ENCODE results near the gene CBARP.

The CBARP gene

DNA sequence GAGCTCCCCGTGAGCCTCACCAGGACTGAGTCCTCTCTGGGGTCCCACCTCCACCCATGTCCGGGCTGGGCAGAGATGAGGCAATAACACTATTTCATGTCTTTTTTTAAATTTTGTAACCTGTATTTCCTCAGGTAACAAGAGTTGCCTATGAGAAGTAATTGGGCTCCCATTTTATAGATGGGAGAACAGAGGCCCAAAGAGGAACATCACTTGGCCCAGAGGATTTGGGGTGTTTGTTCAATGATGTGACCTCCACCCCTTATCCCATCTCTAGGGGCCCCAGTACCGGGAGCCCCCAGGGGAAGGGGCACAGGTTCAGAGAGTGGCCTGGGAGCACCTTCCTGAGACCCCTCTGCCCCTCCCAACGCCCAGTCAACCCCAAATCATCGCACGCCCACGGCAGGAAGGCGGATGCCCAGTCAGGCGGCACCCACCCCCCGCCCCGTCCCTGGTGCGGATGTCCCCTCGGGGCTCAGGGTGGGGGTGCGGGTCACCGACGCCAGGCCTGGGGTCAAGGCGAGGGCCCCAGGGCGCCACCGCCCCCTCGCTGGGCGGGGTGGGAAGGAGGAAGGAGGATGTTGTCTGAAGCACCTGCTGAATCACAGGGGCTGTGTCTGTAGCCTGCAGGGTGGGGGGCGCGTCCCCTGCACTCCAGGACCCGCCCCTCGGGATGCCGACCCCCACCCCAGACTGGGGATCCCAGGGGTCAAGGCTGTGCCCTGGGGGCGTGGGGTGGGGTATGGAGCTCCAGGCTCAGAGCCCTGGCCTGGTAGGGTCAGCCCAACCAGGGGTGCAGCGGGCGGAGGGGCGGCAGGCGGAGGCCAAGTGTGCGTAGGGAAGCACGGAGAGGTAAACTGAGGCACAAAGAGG, 22.3 kb upstream of the CBARP start:
- peak in 2 of 3 donors; percentile 55 to 73 for DNase-seq
- POLR2A ChIA-PET: interaction anchor here (1.2 to 2.3 kb wide), 4 partner anchors 9 to 16 kb away, joined by 6 to 9 read pairs (median 8); partner anchors contain the start of gene CIRBP
- Histone ChIP-seq H3K4me1 (ENCODE audit: control extremely low read depth in 1 of 4, control insufficient read depth in 4 of 4, insufficient read depth in 4 of 4, low read length in 3 of 4) (peaks cover 0 to 80% (median 69%) of the 10 kb centered on the region in 4 experiments), H3K27ac (ENCODE audit: insufficient read depth in 1 of 2, low read depth in 1 of 2, low read length in 2 of 2, poor library complexity in 1 of 2, severe bottlenecking in 2 of 2) (peak overlapping the region; percentile 7 to 68), H3K4me3 (ENCODE audit: control insufficient read depth in 1 of 7, extremely low read depth in 1 of 7, insufficient read depth in 4 of 7, low read depth in 2 of 7, low read length in 6 of 7) (peak overlapping the region in 5 of 7 experiments; percentile 3 to 85 (median 51)), H3K36me3 (ENCODE audit: control insufficient read depth in 4 of 4, insufficient read depth in 4 of 4, low read length in 3 of 4) (peaks cover 3 to 30% (median 22%) of the 10 kb centered on the region in 4 experiments), H3K9me3 (ENCODE audit: control extremely low read depth in 1 of 5, control insufficient read depth in 4 of 5, insufficient read depth in 2 of 5, low read depth in 1 of 5, low read length in 4 of 5) (no peaks in the 10 kb centered on the region), H3K27me3 (replicated peaks in 2 of 5; ENCODE audit: control insufficient read depth in 4 of 5, insufficient read depth in 5 of 5, low read length in 4 of 5) (no peaks in the 10 kb centered on the region)
- 9% methylated on average over 13 of the region's 33 CpGs for WGBS (ENCODE audit: insufficient coverage)
- CTCF ChIA-PET: interaction anchor here (1.5 to 17.7 kb wide), 2 partner anchors 9 to 15 kb away, joined by 5 to 268 read pairs; partner anchors contain the start of gene CIRBP

DNA sequence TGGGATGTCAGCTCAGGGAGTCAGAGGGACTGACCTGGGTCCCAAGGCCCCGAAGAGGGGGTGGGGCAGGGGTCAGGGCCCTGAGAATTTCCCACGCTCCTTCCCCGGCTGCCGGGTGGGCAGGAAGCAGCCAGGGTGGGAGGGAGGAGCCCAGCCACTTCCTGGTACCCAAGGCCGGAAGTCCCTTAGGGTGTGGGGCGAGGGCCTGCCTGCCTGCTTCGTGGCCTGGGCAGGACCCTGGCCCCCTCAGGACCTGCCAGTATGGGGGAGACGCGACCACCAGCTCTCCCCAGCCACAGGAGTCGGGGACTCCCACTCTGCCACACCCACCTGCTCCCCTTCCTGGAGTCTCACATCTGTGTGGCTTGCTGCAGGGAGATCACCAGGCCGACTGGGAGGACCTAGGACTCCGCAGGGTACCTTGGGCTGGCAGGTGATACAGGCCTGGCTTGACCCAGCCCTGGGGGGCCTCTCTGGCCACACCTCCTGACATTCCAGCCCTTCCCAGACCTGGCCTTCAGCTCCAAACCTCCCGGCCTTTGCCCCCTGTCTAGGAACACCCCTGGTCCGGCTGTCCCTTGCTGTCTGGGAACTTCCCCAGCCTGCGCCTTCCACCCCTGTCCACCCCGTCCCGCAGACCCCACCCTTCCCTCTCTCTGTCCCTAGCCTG, 21.5 kb upstream of the CBARP start:
- peak in 2 of 3 donors; percentile 79 to 87 for DNase-seq
- no peaks in the 10 kb centered on the region for H3K27me3 ChIP-seq (replicated peaks in 2 of 5; ENCODE audit: control insufficient read depth in 4 of 5, insufficient read depth in 5 of 5, low read length in 4 of 5)
- H3K36me3 ChIP-seq (ENCODE audit: control insufficient read depth in 4 of 4, insufficient read depth in 4 of 4, low read length in 3 of 4): peaks cover 3 to 38% (median 28%) of the 10 kb centered on the region in 4 experiments
- peaks cover 0 to 86% (median 75%) of the 10 kb centered on the region in 4 experiments for H3K4me1 ChIP-seq (ENCODE audit: control extremely low read depth in 1 of 4, control insufficient read depth in 4 of 4, insufficient read depth in 4 of 4, low read length in 3 of 4)
- H3K9me3 ChIP-seq (ENCODE audit: control extremely low read depth in 1 of 5, control insufficient read depth in 4 of 5, insufficient read depth in 2 of 5, low read depth in 1 of 5, low read length in 4 of 5): no peaks in the 10 kb centered on the region
- POLR2A ChIA-PET: interaction anchor here (1.2 to 1.8 kb wide), 2 partner anchors 10 to 15 kb away, joined by 6 to 8 read pairs; partner anchors contain the start of gene CIRBP
- H3K27ac ChIP-seq (ENCODE audit: insufficient read depth in 1 of 2, low read depth in 1 of 2, low read length in 2 of 2, poor library complexity in 1 of 2, severe bottlenecking in 2 of 2): peak overlapping the region; percentile 7 to 68
- WGBS (ENCODE audit: insufficient coverage): 7% methylated on average over 16 of the region's 17 CpGs
- CTCF ChIA-PET: interaction anchor here (1.5 to 17.7 kb wide), 2 partner anchors 10 to 14 kb away, joined by 5 to 268 read pairs; partner anchors contain the start of gene CIRBP
- H3K4me3 ChIP-seq (ENCODE audit: control insufficient read depth in 1 of 7, extremely low read depth in 1 of 7, insufficient read depth in 4 of 7, low read depth in 2 of 7, low read length in 6 of 7): peak overlapping the region in 6 of 7 experiments; percentile 15 to 85 (median 33)

GRCh38 chr19:1258707-1259205, 21.0 kb upstream of the CBARP start:
- Histone ChIP-seq H3K9me3 (ENCODE audit: control extremely low read depth in 1 of 5, control insufficient read depth in 4 of 5, insufficient read depth in 2 of 5, low read depth in 1 of 5, low read length in 4 of 5) (no peaks in the 10 kb centered on the region), H3K4me1 (ENCODE audit: control extremely low read depth in 1 of 4, control insufficient read depth in 4 of 4, insufficient read depth in 4 of 4, low read length in 3 of 4) (peaks cover 0 to 92% (median 81%) of the 10 kb centered on the region in 4 experiments), H3K36me3 (ENCODE audit: control insufficient read depth in 4 of 4, insufficient read depth in 4 of 4, low read length in 3 of 4) (peaks cover 3 to 44% (median 31%) of the 10 kb centered on the region in 4 experiments), H3K4me3 (ENCODE audit: control insufficient read depth in 1 of 7, extremely low read depth in 1 of 7, insufficient read depth in 4 of 7, low read depth in 2 of 7, low read length in 6 of 7) (peak overlapping the region in 5 of 7 experiments; percentile 19 to 85 (median 46)), H3K27me3 (replicated peaks in 2 of 5; ENCODE audit: control insufficient read depth in 4 of 5, insufficient read depth in 5 of 5, low read length in 4 of 5) (no peaks in the 10 kb centered on the region), H3K27ac (ENCODE audit: insufficient read depth in 1 of 2, low read depth in 1 of 2, low read length in 2 of 2, poor library complexity in 1 of 2, severe bottlenecking in 2 of 2) (peak overlapping the region in 1 of 2 experiments; percentile 68)
- CTCF ChIA-PET: interaction anchor here (0.6 to 17.7 kb wide), 5 partner anchors 6 to 395 kb away, joined by 3 to 268 read pairs (median 5); partner anchors contain the start of gene CIRBP
- POLR2A ChIA-PET: interaction anchor here (1.2 to 1.8 kb wide), 2 partner anchors 10 to 14 kb away, joined by 6 to 8 read pairs; partner anchors contain the start of gene CIRBP
- no peak for DNase-seq
- 5% methylated on average over 5 of the region's 15 CpGs for WGBS (ENCODE audit: insufficient coverage)

- POLR2A ChIA-PET: interaction anchor here (1.8 kb wide), 1 partner anchor 14 kb away, joined by 6 read pairs; no protein-coding TSS in a partner anchor
- 89% methylated on average over 5 of the region's 8 CpGs for WGBS (ENCODE audit: insufficient coverage)
- CTCF ChIA-PET: interaction anchor here (0.6 to 17.7 kb wide), 4 partner anchors 7 to 394 kb away, joined by 3 to 268 read pairs (median 32); no protein-coding TSS in a partner anchor
- peaks cover 0 to 95% (median 85%) of the 10 kb centered on the region in 4 experiments for H3K4me1 ChIP-seq (ENCODE audit: control extremely low read depth in 1 of 4, control insufficient read depth in 4 of 4, insufficient read depth in 4 of 4, low read length in 3 of 4)
- H3K4me3 ChIP-seq (ENCODE audit: control insufficient read depth in 1 of 7, extremely low read depth in 1 of 7, insufficient read depth in 4 of 7, low read depth in 2 of 7, low read length in 6 of 7): no peak overlapping the region
- H3K9me3 ChIP-seq (ENCODE audit: control extremely low read depth in 1 of 5, control insufficient read depth in 4 of 5, insufficient read depth in 2 of 5, low read depth in 1 of 5, low read length in 4 of 5): no peaks in the 10 kb centered on the region
- peaks cover 3 to 46% (median 31%) of the 10 kb centered on the region in 4 experiments for H3K36me3 ChIP-seq (ENCODE audit: control insufficient read depth in 4 of 4, insufficient read depth in 4 of 4, low read length in 3 of 4)
- H3K27ac ChIP-seq (ENCODE audit: insufficient read depth in 1 of 2, low read depth in 1 of 2, low read length in 2 of 2, poor library complexity in 1 of 2, severe bottlenecking in 2 of 2): peak overlapping the region in 1 of 2 experiments; percentile 43
- no peaks in the 10 kb centered on the region for H3K27me3 ChIP-seq (replicated peaks in 2 of 5; ENCODE audit: control insufficient read depth in 4 of 5, insufficient read depth in 5 of 5, low read length in 4 of 5)
- no peak for DNase-seq
Measured at GRCh38 chr19:1258163-1258492, 20.3 kb upstream of the CBARP start.

- Histone ChIP-seq H3K9me3 (ENCODE audit: control extremely low read depth in 1 of 5, control insufficient read depth in 4 of 5, insufficient read depth in 2 of 5, low read depth in 1 of 5, low read length in 4 of 5) (no peaks in the 10 kb centered on the region), H3K27me3 (replicated peaks in 2 of 5; ENCODE audit: control insufficient read depth in 4 of 5, insufficient read depth in 5 of 5, low read length in 4 of 5) (no peaks in the 10 kb centered on the region), H3K4me3 (ENCODE audit: control insufficient read depth in 1 of 7, extremely low read depth in 1 of 7, insufficient read depth in 4 of 7, low read depth in 2 of 7, low read length in 6 of 7) (peak overlapping the region in 1 of 7 experiments; percentile 13), H3K27ac (ENCODE audit: insufficient read depth in 1 of 2, low read depth in 1 of 2, low read length in 2 of 2, poor library complexity in 1 of 2, severe bottlenecking in 2 of 2) (peak overlapping the region in 1 of 2 experiments; percentile 43), H3K36me3 (ENCODE audit: control insufficient read depth in 4 of 4, insufficient read depth in 4 of 4, low read length in 3 of 4) (peaks cover 3 to 46% (median 31%) of the 10 kb centered on the region in 4 experiments), H3K4me1 (ENCODE audit: control extremely low read depth in 1 of 4, control insufficient read depth in 4 of 4, insufficient read depth in 4 of 4, low read length in 3 of 4) (peaks cover 0 to 94% (median 82%) of the 10 kb centered on the region in 4 experiments)
- WGBS (ENCODE audit: insufficient coverage): 85% methylated on average over 5 of the region's 23 CpGs
- ChIA-PET POLR2A (interaction anchor here (7.0 kb wide), 1 partner anchor 10 kb away, joined by 98 read pairs; the partner anchor contains the start of gene CIRBP), CTCF (interaction anchor here (1.3 to 17.7 kb wide), 3 partner anchors 7 to 44 kb away, joined by 3 to 268 read pairs (median 60); no protein-coding TSS in a partner anchor)
- DNase-seq: no peak
Measured at GRCh38 chr19:1257475-1258162, 19.8 kb upstream of the CBARP start.

All from common myeloid progenitor, CD34-positive (primary cell).